SK-N-MC (cell line): ENCODE results near the gene PDLIM7.

Experiments used
- EZH2 ChIP-seq: fragments of 200-600 bp; sonication (generic); IDR thresholded peaks from one replicate; pipeline ENCODE4 v1.6.1; 2017; ENCODE audit warnings: antibody characterized with exemption
- POLR2AphosphoS5 ChIP-seq: IDR thresholded peaks from 2 replicates; pipeline ENCODE4 v1.6.1; 2012; ENCODE audit warnings: mild to moderate bottlenecking, low read depth, low read length, borderline replicate concordance

- TF ChIP-seq POLR2AphosphoS5: no peak
- no peak for TF ChIP-seq EZH2
Observed at GRCh38 chr5:177513500-177513899, 16.1 kb upstream of the PDLIM7 start.
